Stimulated activated naive CD8-positive, alpha-beta T cell treated with anti-CD3 and anti-CD28 coated beads, Interleukin-15, Interleukin-2, amounts not matched to agents 100 U/mL and 50 U/mL, for 24 hours (primary cell): Measurements from ENCODE around the gene ZNF428.
"Not testable (repeated sequence)": the region's sequence is repeated elsewhere in the genome, so short reads cannot be mapped to it uniquely, and the experiment has no call there.

Experiments
- ATAC-seq: fragments of 150-1000 bp; cut with Tn5 transposase; one replicate; pipeline ENCODE4 v1.10.0; 2021
- DNase-seq: peaks from one replicate; pipeline ENCODE4 v3.0.0; 2021

ZNF428 gene

DNA sequence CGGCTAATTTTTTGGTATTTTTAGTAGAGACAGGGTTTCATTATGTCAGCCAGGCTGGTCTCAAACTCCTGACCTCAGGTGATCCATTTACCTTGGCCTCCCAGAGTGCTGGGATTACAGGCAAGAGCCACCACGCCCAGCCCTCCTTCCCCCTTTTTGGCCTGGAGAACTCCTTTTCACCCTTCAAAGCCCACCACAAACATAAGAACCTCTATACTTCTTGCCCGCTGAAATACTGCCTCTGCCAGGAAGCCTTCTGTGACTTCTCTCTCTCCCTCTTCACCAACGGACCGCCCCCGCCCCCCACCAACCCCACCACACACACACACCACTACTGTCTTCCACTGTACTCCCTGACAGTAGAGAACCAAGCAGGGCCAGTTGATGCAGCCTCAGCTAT is 2.5 kb downstream of the ZNF428 start:
- DNase-seq = no peak
- no peak for ATAC-seq

DNA sequence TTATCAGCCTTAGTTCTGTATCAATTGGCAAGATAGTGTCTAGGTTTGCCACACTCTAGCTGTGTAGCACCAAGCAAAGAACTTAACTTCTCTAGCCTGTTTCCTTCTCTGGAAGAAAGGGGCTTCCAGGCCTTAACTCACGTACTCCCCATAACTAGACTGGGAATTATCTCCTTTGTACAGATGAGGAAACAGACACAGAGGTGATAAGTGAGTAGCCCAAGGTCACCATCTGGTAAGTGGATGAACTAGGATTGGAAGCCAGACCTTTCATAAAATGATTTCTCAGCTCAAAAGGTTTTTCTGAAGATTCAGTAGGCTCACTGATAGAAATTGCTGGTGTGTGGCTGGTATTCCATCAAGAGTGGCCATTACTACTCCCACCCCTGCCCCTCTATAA is 3.1 kb downstream of the ZNF428 start:
- ATAC-seq (no peak), DNase-seq (no peak)

DNA sequence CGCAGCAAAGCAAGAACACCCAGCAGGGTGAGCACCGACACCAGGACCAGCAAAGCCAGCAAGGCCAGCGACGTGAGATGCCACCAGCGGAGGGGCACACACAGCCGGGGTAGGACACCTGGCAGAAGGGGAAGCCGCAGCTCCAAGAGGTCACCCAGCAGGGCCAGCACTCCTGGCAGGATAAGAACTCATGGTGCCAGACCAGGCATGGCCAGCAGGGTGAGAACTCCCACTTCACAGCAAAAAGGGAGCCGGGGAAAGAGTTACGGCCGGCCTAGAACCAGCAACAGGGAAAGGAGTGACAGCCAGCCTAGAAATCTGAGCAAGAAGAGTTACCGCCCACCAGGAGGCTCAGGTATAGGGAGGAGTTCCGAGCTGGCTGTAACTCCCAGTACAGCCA is 7.1 kb downstream of the ZNF428 start:
- DNase-seq = no peak
- no peak for ATAC-seq

DNA sequence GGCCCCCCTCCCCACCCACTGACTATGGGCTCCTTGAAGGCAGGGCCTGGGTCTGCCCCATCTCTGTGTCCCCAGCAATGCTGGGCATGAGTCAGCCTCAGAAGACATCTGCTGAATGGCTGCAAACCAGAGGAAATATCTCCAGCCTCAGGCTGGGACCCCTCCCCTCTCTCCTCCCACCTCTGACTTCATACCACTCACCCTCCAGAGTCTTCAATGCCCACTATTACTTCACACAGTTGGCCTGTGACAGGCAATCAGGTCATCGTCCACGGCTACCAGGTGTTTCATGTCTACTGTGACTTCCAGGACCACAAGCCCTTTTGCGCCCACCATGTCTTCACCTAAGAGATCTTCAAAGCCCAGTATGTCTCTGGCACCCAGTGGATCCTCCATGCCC is 7.6 kb downstream of the ZNF428 start, which contains the start of gene SRRM5:
Gene SRRM5, plus strand, starts transcription at position 301 of the 400 bp plus-strand sequence. Its CDS starts 34 bp downstream, at position 335.
- ATAC-seq (no peak), DNase-seq (no peak)

DNA sequence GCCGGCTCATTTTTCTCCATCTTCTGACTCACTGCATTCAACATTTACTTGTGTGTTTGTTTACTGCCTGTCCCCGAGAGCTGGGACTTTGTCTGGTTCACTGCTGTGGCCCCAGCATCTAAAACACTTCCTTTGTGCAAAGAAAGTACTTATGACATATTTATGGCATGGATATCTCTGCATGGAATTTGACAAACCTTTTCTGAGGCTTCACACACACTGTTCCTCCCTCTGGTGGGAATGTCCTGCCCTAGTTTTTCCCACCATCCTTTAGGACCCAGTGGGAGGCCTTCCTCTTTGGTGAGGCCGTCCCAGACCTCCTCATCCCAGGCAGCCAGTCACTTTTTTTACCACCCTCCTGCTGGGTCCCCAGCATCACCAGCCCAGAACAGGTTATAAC is 8.9 kb downstream of the ZNF428 start:
- DNase-seq = no peak
- ATAC-seq = no peak

DNA sequence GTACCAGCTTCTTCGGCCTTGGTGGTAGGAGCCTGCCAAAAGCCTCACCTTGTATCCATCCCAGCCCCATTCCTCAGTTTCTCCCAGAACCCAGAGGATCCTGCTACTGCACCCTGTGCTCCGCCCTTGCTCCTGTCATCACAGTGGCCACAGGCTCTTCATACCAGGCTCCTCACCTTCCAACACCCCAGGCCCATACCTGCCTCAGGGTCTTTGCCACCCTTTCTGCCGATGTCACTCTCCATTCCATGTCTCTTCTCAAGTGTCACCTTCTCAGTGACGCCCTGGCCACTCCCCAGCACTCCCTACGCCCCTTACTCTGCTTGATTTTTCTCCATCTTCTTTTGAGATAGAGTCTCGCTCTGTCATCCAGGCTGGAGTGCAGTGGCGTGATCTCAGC is 9.6 kb downstream of the ZNF428 start:
- DNase-seq (no peak), ATAC-seq (no peak)

DNA sequence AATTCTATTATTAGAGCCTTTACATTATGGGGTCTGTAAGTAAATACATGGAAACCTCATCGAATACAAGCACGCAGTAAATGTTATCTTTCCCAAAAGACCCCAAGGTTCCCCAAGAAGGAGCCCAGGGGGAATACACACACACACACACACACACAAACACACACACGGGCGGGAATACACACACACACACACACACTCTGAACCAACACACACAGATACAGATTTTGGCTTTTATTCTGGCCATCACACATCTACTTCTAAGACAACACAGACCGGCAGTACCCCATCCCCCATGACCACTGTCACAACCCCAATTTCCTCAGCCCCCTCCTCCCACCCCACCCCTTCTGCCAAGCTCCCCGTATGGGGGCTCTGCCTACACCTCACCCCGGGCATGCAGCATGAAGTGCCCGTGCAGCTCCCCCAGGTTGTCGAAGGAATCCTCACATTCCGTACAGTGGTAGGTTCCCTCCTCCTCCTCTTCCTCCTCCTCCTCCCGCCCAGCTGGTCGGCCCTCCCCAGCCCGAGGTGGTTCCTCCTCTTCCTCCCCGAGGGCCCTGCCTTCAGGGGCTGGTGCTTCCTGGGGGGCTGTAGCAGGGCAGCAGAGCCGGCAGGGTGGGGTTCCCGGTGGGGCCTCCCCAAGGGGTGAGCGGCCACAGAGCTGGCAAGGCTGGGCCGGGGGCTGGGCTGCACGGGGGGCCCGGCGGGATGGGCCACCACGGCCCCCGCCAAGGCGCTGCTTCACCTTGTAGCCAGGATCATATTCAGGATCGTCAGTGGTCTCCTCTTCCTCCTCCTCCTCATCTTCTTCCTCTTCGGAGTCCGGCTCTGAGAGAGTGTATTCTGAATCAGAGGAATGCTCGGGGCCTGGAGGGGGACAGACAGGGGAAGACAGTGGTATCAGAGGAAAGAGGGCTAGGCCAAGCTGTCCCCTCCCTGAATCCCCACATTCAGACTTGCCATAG is 11.9 kb downstream of the ZNF428 start:
- no peak for DNase-seq
- peak; percentile 20 for ATAC-seq

DNA sequence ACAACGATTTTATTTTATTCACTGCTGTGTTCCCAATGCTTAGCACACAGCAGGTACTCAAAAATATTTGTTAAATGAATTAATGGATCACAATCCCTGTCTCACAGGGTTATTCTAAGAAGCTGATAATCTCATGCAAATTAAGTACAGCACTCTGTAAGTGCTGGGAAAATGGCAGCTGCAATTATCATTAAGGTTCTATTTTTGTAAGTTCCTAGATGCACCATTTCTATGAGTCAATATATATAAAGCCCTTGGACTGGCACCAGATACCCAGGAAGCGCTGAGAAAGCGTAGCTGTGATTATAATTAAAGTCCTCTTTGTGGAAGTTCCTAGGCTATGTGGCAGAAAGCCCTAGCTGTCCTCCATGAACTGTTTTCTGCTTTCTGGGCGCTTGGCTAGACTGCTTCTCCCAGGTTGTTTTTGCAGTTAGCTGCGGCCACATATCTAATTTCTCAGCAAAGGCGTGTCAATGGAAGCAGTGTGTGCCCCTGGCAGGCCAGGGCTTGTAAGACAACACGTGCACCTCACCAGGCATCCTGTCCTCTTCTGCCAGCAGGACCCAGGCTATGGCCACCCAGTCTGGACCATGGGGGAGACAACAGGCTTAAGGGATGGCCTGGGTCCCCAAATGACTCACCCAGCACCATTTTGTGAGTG is 12.7 kb downstream of the ZNF428 start:
- no peak for DNase-seq
- no peak for ATAC-seq

DNA sequence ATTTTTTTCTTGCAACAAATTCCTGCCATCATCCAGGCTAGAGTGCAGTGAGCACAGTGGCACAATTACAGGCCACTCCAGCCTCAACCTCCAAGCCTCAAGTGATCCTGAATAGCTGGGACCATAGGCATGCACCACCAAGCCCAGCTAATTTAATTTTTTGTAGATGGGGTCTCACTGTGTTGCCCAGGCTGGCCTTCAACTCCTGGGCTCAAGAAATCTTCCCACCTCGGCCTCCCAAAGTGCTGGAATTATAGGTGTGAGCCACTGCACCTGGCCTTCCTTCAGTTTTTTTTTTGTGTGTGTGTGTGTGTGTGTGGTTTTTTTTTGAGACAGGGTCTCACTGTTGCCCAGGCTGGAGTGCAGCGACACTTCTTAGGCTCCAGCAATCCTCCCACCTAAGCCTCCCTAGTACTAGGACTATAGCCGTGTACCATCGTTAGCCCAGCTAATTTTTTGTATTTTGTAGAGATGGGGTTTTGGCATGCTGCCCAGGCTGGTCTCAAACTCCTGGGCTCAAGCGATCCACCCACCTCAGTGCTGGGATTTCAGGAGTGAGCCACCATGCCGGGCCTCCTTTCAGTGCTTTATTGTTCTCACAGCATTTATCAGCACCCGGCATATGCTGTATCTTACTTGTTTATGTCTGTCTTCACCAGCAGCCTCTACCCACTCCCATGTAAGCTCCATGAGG is 13.4 kb downstream of the ZNF428 start:
- DNase-seq (no peak), ATAC-seq (no peak)

DNA sequence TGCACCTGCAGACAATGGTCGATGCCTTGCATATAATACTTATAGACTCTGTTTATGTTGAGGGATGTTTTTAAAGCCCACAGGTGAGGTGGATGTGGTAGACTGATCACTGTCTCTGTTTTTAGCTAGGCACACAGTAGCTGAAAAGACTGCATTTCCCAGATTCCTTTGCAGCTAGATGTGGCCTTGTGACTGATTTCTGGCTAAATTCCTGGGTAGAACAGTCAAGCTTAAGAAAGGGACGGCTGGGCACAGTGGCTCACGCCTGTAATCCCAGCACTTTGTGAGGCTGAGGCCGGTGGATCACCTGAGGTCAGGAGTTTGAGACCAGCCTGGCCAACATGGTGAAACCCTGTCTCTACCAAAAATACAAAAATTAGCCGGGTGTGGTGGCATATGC is 19.1 kb downstream of the ZNF428 start:
- DNase-seq, ATAC-seq: not testable (repeated sequence)

DNA sequence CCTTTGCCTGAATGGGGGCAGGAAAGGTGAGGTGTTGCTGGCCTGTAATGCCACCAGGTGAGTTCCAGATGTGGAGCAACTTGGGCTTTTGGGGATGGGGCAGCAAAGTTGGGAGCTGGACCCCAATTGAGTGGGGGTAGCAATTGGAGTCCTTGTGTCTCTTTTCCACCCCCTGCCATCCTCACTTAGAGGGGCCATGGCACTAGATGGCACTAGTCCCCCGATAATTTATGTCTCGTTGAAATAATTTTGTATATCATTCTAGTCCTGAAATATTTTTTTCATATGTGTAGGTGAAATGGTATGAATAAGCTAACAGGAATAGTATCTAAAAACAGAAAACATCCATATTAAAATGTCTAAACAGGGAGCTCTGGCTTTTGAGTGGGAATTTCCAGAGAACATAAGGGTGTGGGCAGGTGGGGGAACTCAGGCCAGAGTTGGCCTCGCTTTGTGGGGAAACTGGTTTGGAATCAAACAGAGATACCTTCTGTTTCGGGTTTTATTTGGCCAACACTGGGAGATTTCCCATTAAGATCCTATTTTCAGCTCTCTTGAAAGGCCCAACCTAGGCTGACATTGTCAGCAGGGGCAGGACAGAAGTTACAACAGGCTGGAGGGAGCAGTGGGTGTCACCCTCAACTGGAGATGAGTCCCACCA is 19.7 kb downstream of the ZNF428 start:
- DNase-seq (no peak), ATAC-seq (no peak)

DNA sequence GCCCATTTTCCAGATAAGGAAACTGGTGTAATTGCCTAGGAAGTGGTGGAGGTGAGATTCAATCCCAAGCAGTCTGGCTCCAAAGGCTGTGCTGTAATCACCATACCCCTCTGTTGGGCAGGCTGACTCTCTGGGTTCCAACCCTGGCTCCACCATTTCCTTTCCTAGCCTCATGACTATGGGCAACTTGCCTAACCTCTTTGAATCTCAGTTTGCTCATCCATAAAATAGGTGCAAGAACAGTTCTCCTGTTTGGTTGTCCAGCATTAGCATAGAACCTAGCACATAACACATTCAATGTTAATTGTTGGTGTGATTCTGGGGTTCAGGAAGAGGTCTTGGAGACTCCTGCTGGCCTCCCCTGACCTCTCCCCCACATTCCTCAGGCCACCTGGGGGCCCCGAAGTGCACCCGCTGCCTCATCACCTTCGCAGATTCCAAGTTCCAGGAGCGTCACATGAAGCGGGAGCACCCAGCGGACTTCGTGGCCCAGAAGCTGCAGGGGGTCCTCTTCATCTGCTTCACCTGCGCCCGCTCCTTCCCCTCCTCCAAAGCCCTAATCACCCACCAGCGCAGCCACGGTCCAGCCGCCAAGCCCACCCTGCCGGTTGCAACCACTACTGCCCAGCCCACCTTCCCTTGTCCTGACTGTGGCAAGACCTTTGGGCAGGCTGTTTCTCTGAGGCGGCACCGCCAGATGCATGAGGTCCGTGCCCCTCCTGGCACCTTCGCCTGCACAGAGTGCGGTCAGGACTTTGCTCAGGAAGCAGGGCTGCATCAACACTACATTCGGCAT is 20.8 kb downstream of the ZNF428 start:
- DNase-seq = no peak
- no peak for ATAC-seq

DNA sequence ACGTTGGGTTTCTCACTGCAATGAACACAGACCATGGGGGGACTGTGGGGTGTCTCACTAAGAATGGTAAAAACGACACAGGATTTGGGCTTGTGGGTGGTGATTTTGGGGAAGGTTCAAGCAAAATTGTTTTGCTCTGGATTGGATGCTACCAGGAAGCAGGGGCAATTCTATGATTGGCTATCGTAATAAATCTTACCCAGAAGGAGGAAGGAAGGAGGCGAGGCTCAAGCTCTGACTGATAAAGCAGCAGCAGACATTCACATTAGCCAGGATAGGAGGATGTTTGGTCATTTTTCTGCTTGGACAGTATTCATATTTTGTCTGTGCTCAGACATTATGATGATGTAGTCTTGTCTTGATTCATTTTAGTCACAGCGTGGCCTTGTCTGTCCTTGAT is 21.6 kb downstream of the ZNF428 start:
- ATAC-seq = no peak
- no peak for DNase-seq

DNA sequence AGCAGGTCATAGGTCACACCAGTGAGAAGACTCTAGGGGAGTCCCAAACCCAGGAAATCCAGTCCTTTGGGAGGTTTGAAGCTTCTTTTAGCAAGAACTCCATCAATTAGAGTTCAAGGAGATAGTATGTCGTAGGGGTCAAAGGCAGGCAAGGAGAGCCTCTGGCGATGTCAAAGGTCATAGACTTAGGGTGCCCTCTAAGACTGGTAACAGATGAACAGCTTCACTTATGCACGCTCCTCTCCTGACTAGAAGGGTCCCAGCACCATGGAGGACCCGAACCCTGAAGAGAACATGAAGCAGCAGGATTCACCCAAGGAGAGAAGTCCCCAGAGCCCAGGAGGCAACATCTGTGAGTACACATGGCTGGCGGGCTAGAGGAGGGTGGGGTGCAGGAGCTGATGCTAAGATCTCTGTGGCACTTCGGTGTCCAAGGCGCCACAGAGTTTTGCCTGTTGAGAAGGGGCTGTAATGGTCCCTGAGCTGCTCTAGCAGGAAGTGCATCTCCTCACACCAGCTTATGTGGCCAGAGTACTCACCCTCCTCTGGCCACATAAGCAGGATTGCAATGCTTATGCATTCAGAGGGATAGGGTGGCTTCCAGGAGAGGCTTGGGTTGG is 22.5 kb downstream of the ZNF428 start:
- ATAC-seq = no peak
- peak; percentile 20 for DNase-seq

DNA sequence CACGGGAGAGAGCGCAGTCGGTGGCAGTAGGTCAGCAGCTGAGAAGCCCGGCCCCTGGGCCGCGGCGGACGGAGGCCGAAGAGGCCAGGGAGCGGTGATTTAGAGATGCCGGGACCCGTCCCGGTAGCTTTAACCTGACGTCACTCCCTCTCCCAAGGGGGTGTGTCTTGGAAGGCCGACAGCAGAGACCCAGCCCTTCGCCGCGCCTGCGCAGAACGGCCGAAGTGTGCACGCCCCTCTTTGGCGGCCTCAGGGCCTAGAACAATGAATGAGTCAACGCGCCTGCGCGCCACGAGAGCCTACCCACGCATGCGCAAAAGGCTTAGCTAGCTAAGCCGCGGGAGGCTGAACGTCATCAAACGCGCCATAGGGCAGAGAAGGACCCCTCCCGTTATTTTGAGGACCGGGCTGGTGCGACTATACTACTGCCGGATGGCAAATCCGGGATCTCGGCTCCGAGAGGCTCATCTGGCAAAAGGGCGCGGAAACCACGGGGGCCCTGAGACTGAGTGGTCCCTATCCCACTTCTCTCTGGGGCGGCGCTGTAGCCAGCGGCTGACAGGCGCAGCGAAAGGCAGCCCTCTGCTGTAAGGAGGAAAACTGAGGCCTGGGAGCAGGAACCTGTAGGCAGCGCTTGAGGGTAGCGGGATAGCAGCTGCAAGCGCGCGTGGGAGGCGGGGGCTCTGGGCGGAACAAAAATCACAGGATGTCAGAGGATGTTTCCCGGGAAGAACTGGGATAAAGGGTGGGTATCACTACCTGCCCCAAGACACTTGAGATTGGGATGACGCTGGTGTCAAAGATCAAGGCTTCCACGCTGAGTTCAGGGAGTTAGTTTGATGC is 23.2 kb downstream of the ZNF428 start, which contains the start of the genes IRGQ and ZNF576:
Gene IRGQ, minus strand, starts transcription at position 136 of the 843 bp plus-strand sequence. CDS start 796 bp downstream, outside the sequence.
Gene ZNF576, plus strand, starts transcription at position 597 of the 843 bp plus-strand sequence. CDS start 514 bp downstream, outside the sequence.
- ATAC-seq (peak; percentile 83), DNase-seq (peak; percentile 100)

DNA sequence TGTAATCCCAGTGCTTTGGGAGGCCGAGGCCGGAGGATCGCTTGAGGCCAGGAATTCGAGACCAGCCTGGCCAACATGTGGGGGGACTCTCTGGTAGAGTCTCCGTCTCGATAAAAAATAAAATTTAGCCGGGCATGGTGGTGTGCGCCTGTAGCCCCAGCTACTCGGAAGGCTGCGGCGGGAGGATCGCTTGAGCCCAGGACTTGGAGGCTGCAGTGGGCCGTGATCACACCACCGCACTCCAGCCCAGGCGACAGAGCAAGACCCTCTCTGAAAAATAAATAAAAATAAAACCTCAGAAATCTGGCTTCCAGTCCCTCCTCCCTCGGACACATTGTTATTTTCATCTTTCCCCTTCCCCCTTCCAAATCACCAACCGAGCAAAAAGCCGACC is 23.8 kb downstream of the ZNF428 start:
- DNase-seq (peak; percentile 28), ATAC-seq (no peak)

DNA sequence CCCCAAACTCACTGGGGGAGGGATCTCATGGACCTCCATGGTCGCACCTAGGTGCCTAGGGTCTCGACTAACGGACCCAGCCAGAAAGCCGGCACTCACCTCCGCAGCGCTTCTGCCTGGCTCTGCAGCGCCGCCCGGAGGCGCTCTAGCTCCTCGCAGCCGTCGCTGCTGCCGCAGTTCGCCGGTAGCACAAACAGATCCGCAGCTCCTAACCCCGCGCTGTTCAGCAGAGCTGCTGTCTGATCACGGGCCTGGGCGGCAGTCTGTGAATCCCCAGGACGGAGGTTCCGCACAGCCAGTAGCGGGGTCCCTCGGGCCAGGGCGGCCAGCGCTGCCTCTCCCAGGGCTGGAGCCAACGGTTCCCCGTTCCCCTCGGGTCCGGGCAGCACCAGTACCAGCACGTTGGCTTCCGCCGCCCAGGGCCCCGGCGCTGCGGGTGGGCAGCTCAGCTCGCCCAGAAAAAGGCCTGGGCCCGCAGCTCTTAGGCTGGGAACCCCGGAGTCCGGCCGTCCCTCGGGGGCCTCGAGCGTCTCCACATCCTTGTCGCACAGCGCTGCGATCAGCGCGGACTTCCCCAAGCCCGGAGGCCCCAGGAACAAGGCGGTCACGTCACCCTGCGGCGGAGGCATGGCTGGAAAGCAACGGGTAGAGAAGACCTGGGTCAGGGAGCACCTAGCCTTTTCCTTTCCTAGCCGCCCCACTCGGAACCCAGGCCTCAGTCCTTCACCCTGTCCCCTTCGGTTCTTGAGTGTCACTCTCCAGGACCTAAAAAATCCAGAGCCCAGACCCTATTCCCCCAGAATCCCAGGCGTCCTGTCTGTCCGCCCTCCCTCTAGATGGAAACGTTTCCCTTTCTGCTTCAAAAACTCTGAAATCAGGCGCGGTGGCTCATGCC is 24.5 kb downstream of the ZNF428 start:
- ATAC-seq (peak; percentile 33), DNase-seq (peak; percentile 78)

DNA sequence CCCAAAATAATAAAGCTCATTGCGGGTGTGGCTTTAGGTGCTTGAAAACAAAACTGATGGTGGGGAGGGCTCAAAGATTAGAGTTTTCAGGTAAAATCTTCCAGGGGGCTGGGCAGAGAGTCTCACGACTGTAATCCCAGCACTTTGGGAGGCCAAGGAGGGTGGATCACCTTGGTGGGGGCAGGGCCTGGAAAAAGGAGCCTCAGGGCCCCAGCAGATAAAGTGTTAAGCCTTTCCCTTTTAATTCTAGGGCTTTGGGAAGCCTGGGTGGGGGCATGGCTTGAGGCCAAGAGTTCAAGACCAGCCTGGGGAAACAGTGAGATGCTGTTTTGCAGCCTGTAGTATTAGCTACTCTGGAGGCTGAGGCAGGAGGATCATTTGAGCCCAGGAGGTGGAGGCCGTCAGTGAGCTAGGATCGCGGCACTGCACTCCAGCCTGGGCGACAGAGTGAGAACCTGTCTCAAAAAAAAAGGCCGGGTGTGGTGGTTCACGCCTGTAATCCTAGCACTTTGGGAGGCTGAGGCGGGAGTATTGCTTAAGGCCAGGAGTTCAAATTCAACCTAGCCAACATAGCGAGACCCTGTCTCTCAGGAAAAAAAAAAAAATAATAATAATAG is 25.2 kb downstream of the ZNF428 start:
- no peak for ATAC-seq
- DNase-seq = no peak
